Stimulated activated CD8-positive, alpha-beta memory T cell treated with anti-CD3 and anti-CD28 coated beads, Interleukin-7, amount 100 ng/mL, for 1 hour (primary cell): ENCODE data around the gene PIP4K2C.
"Not testable (repeated sequence)": the region's sequence is repeated elsewhere in the genome, so short reads cannot be mapped to it uniquely, and the experiment has no call there.

Source experiments
- DNase-seq, 2 donors: peaks; one replicate each; pipeline ENCODE4 v3.0.0-alpha.2; 2020; ENCODE audit warnings: low read depth in 2 of 2

Gene PIP4K2C

DNA sequence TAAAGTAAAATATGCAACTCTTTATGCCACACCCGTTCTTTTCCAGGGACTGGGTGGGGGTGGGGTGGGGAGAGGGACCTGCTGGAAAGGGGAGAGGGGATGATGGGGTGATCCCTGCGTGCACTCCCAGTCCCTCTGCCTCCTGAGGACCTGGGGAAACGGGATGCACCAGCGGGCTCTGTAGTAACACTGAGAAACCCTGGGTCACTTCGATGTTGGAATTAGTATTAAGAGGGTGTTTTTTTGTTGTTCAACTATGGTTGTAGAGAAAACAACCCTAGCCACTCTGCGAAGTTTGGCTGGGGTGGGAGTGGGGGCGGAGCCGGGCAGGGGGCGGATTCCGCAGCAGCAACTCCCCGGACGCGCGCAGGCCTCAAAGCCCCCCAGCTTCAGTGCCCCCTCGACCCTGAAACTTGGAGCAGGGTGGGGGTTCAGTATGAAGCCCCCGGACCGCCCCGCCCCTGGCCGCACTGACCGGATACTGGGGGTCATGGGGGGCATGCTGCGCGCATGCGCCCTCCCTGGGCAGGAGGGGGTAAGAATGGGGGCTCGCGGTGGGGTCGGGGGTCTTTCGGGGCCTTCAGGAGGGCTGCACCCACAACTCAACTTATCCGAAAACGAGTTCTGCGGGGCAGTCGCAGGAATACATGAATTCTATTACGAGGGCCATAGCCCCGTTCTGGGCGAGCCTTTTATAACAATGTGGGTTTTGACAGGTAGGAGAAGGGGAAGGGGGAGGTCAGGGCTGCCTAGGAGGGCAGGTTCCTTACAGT, 19.0 kb downstream of the PIP4K2C start:
- no peak for DNase-seq

DNA sequence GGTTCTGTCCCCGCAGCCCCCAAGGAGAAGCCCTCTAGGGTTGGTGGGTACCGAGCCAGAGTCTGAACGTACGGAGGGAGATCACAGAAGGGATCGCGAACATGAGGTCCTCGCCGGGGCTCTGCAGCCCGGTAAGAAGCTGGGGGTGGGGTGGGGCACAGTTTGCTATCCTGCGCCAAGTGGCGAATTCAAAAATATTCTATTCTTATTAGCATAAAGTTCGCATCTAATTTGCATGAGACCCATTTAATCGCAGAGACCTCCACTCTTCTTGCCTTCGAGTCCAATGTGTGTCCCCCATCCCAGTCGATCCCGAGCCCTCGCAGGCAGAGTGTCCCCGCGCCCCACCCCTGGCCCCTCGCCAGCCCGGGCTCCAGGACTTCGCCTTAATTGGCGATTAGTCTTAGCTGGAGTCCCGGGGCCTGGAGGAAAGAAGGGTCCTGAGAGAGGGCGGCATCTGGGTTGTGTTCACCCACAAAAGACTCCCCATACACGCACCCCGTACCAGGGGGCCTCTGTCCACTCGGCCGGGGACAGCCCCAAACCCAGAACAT, 19.6 kb downstream of the PIP4K2C start:
- DNase-seq: no peak

DNA sequence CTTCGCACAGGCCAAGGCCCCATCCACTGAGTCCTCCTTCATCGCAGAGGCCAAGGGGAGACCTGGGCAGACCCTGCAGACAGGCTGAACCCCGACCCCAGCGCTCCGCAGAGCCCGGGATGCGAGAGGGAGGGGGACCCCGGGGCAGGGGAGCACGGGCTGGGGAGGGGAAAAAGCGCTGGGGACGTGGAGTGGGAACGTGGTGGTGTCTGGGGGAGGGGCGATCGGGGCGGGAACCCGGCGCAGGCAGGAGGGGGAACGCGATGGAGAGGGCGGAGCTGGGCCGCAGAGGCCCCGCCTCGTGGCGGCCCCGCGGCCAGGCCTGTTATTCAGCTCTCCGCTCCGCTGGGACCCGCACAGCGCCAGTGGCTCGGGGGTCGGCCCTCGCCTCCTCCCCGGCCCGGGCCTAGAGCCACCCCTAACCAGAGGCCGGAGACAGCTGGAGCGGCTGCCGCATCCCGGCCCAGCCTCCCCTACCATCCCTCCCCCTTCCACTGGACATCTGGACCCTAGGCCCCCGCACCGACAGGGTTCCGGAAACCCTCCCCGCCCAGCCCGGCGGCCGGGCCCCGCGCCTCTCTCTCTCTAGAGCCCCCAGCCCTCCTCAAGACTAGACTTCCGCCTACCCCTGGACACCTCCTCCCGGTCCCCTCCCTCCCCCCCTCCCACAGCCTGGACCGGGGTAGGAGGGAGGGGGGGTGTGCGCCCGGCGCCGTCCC, 20.3 kb downstream of the PIP4K2C start, which contains the start of gene ARHGEF25:
Gene ARHGEF25 (plus strand): TSS at position 328 of the 719 bp plus-strand sequence. CDS start 460 bp downstream, outside the sequence.
- DNase-seq: no peak

DNA sequence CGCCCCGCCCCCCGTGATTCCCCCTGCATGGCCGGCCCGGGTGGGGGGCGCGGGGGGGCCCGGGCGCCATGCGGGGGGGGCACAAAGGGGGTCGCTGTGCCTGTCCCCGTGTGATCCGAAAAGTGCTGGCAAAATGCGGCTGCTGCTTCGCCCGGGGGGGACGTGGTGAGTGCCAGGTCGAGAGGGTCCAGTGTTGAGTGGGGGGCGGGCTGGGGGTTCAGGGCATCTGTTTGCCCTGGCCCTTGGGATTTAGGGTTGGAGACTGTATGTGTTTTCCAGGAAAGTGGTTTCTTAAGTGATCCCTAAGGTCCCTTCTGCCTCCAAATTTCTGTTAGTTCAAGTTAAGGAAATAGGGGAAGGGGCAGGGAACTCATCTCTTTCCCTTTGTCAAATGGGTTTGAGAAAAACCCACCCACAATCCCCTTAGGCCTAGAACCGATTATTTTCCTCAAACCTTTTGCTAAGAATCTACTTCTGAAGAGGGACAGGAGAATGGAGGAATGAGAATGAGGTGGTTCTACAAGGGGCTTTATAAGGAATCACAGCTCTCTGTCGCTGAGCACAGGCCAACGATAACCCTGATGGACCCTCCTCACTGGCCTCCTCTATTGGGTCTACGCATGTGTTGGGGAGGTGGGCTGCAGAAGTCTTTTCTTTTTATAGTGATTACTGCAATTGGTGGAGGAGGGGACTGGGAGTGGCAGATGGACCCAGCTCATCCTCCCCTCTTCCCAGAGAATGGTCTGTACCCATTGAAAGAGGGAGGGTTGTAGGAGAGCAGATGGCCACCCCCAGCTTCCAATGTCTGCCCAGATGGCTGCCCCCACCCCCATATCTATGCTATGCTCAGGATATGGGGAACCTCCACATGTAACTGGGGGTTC, 21.1 kb downstream of the PIP4K2C start:
- no peak for DNase-seq

DNA sequence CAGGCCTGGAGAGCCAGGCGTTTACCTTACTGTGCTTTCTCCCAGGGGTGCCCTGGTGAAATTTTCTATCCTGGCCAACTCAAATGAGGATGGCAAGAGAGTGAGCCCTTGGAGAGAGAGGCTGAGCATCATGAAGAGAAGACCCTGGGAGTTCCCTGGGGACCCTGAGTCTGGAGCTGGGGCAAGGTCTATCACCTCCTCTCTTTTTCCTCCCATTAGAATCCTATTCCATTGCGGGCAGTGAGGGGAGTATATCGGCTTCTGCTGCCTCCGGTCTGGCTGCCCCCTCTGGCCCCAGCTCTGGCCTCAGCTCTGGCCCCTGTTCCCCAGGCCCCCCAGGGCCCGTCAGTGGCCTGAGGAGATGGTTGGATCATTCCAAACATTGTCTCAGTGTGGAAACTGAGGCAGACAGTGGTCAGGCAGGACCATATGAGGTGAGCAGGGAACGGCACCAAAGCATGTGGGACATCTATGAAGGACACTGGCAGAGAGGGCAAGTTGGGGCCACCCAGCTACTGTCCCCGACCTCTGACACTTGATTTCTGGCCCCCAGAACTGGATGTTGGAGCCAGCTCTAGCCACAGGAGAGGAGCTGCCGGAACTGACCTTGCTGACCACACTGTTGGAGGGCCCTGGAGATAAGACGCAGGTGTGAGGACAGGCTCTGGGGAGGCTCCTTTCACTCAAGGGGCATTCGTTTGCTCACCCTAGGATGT, 21.9 kb downstream of the PIP4K2C start:
- DNase-seq: no peak

DNA sequence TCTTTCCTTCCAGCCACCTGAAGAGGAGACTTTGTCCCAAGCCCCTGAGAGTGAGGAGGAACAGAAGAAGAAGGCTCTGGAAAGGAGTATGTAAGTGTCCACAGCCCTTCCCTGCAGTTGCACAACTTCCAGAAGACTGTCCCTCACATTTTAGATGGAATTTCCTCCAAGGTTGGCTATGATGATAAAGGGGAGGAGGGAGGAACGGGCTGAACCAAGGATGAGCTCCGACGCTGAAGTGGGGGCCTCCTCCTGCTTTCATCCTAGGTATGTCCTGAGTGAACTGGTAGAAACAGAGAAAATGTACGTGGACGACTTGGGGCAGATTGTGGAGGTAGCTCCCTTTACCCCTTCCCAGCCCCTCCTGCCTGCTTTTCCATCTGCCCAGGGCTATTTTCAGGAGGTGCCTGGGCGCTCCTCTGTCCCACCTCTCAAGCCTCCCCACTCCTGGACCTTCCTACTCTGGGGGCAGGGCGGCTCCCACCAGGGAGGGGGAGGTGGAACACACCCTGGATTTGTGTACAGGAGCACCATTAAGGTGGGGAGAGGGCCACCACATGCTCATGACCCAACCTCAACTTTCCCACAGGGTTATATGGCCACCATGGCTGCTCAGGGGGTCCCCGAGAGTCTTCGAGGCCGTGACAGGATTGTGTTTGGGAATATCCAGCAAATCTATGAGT, 22.6 kb downstream of the PIP4K2C start:
- no peak for DNase-seq

DNA sequence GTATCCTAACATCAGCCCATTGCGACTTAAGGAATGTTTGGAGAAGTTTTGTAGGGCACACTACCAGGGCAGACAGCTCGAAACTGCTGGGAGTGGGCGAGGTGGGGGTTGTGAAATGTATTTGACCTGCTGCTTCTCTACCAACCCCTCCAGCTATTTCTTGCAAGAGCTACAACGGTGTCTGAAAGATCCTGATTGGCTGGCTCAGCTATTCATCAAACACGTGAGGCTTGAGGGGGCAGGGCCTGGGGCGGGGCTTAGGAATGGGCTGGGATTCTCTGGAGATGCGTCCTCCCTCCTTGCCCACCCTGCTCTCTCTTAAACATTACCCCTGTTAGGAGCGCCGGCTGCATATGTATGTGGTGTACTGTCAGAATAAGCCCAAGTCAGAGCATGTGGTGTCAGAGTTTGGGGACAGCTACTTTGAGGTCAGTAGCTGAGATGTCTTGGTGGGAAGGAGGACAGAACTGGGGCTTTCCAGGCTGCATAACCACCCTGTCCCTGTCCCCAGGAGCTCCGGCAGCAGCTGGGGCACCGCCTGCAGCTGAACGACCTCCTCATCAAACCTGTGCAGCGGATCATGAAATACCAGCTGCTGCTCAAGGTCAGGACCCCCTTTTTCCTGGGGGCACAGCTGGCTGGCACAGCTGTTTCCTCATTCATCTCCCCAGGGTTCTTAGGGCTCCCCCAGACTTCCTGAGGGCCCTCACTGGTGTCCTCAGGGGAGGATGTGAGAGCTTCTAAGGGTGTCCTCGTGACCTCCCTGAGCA, 23.4 kb downstream of the PIP4K2C start:
- DNase-seq: no peak

DNA sequence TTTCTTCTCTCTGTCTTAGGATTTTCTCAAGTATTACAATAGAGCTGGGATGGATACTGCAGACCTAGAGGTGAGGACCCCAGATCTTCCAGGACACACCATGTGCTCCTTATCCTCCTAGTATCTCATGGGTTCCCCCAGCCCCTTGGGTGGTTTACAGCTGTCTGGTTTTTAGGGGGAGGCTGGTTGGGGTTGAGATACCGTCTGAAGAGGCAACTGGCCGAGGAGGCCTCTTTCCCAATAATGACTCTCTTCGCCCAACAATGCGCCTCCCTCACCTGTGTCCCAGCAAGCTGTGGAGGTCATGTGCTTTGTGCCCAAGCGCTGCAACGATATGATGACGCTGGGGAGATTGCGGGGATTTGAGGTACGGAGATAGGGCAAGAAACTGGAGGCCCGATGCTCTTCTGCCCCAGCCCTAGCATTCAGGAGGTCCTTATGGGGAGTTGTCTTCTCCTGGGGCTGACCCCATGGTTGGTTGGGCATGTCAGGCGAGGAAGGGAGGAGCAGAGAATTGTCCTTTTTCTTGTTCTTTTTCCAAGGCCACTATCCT, 24.0 kb downstream of the PIP4K2C start:
- DNase-seq: no peak

DNA sequence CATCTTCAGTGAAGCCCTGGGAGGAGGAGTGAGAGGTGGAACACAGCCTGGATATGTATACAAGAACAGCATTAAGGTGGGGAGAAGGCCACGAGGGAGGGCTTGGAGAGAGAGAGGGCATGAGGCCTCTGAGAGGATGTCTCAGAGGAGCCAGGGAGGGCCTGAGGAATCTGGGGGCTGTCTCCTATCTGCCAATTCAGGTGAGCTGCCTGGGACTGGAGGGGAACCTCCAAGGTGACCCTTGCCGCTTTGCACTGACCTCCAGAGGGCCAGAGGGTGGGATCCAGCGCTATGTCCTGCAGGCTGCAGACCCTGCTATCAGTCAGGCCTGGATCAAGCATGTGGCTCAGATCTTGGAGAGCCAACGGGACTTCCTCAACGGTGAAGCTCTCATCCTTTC, 24.6 kb downstream of the PIP4K2C start:
- no peak for DNase-seq

DNA sequence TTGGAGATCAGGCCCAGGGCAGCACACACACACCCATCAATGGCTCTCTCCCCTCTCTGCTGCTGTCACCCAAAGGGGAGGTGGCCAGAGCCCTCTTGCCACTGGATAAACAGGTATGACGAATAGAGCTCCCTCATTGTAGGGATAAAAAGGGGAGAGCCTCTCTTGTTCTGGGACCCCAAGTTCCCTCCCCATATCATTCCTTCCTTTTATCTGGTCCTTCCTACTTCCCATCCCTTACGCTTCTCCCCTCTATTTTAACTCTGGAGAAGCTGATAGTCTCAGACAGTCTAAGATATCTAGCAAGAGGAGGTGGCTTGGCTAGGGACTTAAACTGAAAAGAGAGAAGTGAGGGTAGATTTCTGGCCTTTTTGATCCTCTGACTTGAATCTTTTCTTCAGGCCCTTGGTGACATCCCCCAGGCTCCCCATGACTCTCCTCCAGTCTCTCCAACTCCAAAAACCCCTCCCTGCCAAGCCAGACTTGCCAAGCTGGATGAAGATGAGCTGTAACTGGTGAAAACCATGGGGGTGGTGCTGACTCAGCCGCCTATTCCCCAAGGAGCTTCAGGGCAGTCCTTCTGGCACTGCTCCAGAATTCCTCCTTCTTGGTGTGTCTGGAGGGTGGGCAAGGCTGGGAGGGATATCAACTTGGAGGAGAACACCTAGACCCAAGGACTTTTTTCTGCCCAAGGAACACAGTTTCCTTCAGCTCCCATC, 25.6 kb downstream of the PIP4K2C start:
- no peak for DNase-seq

DNA sequence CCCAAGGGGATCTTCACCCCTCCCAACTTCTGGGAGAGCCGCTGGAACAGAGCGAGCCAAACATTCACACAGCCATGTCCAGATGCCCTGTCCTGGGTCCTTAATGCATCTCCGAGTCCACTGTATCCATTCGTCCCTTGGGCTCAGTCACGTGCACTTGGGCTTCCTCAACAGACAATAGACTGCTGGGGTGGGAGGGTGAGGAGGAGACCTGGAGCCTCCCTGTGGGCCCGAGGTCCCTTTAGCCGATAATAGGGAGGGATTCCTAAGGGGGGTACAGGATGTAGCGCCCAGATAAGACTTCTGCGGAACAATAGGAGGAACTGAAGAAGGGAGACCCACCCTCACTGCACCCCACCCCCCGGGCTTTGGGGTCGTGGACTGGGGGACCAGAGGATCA, 26.9 kb downstream of the PIP4K2C start:
- DNase-seq: no peak

DNA sequence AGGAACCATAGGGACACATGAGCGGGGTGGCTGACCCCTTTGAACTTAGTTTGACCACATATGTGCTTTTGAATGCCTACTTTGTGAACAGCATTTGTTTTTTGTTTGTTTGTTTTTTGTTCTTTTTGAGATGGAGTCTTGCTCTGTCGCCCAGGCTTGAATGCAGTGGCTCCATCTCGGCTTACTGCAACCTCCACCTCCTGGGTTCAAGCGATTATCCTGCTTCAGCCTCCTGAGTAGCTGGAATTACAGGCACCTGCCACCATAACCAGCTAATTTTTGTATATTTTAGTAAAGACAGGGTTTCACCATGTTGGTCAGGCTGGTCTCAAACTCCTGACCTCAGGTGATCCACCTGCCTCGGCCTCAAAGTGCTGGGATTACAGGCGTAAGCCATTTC, 27.4 kb downstream of the PIP4K2C start:
- not testable (repeated sequence) for DNase-seq

DNA sequence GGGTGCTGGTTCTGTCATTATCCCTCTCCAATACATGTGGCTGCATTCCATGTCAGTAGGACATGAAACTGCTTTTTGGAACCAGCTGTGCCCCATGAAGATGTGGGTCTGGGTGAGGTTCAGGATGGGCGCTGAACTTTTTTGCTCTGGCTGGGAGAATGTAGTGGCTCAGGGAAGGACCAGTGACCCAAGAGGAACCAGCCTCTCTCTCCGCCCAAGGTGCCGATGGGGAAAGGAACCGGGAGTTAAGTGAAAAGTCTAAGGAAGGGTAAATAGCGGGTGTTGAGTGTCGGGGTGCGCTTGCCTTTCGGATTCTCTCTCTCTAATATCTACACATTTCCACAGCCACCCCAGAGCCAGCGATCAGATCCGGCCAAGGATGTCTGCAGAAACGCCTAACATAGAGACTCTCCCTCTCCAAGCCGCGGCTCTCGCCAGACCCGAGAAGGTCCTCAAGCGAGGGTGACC, 28.0 kb downstream of the PIP4K2C start:
- DNase-seq: no peak

DNA sequence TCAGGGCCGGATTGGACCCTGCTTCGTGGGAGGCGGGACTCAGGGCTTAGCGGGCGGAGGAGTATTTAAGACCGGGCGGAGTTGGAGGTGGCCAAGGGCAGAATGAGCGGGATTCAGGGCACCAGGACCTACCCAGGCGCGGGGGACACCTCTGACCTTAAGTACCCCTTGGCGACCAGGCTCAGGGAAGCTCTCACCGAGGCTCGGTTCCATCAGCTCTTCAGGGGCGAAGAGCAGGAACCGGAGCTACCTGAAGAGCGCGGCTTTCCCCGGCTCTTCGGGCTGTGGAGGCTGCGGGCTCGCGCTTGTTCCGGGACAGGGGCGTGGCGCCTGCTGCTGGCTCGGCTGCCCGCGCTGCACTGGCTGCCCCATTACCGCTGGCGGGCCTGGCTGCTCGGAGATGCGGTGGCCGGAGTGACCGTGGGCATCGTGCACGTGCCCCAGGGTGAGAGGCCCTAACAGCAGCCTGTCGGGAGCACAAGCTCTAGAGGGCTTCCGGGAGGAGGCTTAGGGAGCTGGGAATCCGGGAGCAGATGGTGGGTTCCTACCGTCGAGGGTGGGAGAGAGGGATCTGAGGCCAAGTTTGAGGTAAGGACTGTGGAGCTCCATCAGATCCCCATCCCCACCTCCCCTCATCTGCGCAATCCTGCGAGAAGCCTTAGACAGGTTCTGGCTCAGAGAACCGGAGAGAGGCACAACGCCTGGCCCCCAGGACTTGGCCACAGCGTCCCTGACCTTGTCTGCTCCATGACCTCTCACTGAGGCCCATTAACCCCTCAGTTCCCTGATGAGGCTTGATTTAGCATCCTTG, 28.6 kb downstream of the PIP4K2C start:
- DNase-seq: no peak

DNA sequence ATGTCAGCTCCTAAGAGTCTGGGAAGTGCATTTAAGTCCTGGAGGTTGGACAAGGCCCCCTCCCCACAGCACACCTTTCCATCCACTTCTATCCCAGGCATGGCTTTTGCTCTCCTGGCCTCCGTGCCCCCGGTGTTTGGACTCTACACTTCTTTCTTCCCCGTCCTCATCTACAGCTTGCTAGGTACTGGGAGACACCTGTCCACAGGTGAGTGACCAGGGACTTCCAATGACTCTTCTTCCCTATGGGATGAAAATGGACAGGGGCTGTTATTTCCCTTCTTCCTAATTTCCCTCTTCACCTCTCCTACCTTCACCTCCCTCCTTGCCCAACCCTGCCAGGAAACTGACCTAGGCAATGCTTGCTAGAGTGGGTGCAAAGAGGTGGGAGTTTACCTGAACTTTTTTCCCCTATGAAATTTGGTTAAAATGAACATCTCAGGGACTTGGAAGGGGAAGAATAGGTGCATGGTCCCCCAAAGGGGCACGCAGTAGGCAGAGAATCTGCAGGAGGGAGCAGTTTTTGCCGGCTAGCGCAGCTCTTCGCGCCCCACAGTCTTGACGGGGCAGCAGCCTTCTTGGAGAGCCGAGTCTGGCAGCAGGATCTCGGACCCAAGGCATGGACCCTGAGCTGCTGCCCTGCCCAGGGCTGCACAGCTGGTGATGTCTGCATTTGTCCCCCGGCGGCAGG, 29.4 kb downstream of the PIP4K2C start:
- DNase-seq: no peak

DNA sequence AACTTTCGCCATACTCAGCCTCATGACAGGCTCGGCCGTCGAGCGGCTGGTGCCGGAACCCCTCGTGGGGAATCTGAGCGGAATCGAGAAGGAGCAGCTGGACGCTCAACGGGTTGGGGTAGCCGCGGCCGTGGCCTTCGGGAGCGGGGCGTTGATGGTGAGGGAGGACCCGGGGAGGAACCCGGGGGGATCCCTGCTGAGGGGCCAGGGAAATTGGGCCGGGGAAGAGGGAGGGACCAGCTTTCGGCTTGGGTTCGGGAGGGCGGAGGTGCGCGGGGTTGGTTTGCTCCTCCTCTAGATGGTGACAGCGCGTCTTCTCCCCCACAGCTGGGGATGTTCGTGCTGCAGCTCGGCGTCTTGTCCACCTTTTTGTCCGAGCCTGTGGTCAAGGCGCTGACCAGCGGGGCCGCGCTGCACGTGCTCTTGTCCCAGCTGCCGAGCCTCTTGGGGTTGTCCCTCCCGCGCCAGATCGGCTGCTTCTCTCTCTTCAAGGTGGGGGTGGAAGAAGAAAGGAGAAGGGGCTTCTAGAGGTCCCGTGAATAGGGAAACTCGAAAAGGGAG, 30.0 kb downstream of the PIP4K2C start:
- DNase-seq: no peak
